ENCODE data around the gene OR11L1.

Gene OR11L1

DNA sequence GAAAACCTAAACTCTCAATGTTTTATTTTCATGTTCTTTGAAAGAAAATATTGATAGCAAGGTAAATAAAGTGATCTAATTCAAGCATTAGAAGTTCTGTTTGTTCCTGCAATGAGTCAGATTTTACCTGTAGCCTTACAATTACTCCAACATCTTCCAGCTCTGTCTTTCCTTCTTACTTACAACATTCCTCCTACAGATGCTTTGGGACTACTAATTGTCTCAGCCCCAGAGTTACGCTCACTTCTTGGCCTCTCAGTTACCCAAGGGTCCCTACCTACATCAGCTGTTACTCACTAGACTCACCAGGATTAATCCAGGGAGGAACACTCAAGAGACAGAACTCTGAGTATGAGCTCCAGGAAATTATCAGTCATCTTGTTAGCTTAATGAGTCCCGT is 44.2 kb downstream of the OR11L1 start:
- DNase-seq (ENCODE audit: low spot score): no peak
